Activated T-helper 1 cell treated with anti-CD3 and anti-CD28 coated beads, Interleukin-12 subunit alpha, Interleukin-12 subunit beta, Interleukin-2, Interleukin-4 antibody, amounts not matched to agents 30 ng/mL and 10 ng/mL and 1 ng/mL, durations not matched to agents 14 hours and 24 hours and 36 hours (primary cell): ENCODE data around the gene POTEH. TPM values are rescaled to one million over a fixed set of nuclear protein-coding genes. Genes with fewer than 3 reads are reported as not detected.
"Not testable (repeated sequence)": the region's sequence is repeated elsewhere in the genome, so short reads cannot be mapped to it uniquely, and the experiment has no call there.

Experiments used
- DNase-seq: peaks from one replicate; pipeline ENCODE4 v3.0.0; 2021; ENCODE audit warnings: low spot score
- H3K27ac Mint-ChIP-seq: one replicate; pipeline ENCODE4 v1.8.0; 2021; ENCODE audit warnings: mild to moderate bottlenecking, mixed read lengths
- H3K27me3 Mint-ChIP-seq: one replicate; pipeline ENCODE4 v1.8.0; 2022; ENCODE audit warnings: mild to moderate bottlenecking, moderate library complexity, mixed read lengths; ENCODE audit not compliant: insufficient read depth
- H3K36me3 Mint-ChIP-seq: one replicate; pipeline ENCODE4 v1.8.0; 2021; ENCODE audit warnings: low read depth, mixed read lengths
- H3K4me1 Mint-ChIP-seq: one replicate; pipeline ENCODE4 v1.8.0; 2021; ENCODE audit warnings: low read depth, mixed read lengths
- H3K4me3 Mint-ChIP-seq: one replicate; pipeline ENCODE4 v1.8.0; 2021; ENCODE audit warnings: mild to moderate bottlenecking, moderate library complexity, mixed read lengths
- H3K9me3 Mint-ChIP-seq: one replicate; pipeline ENCODE4 v1.8.0; 2021; ENCODE audit warnings: mixed read lengths
- intact Hi-C: fragments of 100-400 bp; cut with micrococcal nuclease; formaldehyde crosslinking; loops from one replicate; pipeline ENCODE4 v1.15.1; 2024
- total RNA-seq: library from RNA; stranded (reverse); gene quantifications from 2 replicates; pipeline ENCODE4 v1.2.3, GENCODE V29; 2022

The POTEH gene
- total RNA-seq, 1 donor from 2014 or later = not detected

DNA sequence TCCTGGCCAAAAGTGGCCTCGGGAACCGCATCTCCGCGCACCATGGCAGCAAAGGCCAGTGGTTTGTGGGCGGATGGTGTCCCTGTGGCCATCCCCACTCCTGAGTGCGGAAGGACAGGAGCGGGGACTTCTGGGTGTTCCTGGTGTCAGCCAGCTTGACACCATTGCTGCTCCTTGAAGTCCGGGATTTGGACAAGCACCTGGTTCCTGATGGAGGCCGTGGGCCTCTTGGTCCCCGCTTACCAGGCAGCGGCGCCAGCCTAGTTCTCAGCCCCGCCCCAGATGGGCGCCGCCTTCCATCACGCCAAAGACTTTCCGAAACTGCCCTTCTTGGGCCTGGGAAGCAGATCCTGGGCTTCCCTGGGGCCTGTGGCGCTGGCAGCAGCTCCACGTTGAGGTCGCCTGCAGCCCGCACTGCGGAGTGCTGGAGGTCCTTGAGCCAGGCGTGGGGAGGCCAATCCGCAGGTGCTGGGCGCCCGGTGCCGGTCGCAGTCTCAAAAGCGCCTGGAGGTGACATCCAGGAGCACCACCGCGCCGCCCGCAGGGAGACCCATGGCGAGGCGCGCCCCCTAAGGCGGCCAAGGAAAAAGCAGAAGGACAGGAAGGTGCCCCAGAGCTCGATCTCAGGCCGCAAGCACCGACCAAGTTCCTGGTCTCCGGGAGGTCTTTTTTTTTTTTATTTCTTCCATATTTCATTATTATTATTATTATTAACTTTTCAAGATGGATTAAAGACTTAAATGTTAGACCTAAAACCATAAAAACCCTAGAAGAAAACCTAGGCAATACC, 59.5 kb downstream of the POTEH start:
- H3K27me3 Mint-ChIP-seq, intact Hi-C loops, H3K4me1 Mint-ChIP-seq, H3K4me3 Mint-ChIP-seq, H3K27ac Mint-ChIP-seq, DNase-seq, H3K9me3 Mint-ChIP-seq, H3K36me3 Mint-ChIP-seq: not testable (repeated sequence)

DNA sequence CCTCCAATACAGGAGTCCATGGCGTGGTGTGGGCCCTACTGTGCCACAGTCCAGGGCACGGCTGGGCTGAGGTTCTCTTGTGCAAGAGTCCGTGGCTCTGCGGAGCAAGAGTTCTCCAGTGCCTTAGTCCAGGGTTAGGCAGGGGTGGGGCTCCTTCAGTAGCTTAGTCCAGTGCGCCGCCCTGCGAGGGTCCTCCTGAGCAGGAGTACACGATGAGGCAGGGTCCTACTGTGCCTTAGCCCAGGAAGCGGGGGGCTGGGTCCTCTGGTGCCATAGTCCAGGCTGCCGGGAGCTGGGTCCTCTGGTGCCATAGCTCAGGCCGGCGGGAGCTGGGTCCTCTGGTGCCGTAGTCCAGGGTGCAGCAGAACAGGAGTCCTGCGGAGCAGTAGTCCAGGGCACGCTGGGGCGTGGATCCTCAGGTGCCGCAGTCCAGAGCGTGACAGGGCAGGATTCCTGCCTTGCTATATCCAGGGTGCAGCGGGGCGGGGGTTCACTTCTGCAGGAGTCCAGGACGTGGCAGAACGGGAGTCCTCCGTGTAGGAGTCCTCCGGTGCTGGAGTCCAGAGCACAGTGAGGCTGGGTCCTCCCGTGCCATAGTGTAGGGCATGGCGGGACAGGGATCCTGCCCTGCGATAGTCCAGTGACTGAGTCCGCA, 69.7 kb downstream of the POTEH start:
- H3K27me3 Mint-ChIP-seq, H3K4me1 Mint-ChIP-seq, H3K4me3 Mint-ChIP-seq, H3K9me3 Mint-ChIP-seq, H3K27ac Mint-ChIP-seq, H3K36me3 Mint-ChIP-seq, intact Hi-C loops, DNase-seq: not testable (repeated sequence)

DNA sequence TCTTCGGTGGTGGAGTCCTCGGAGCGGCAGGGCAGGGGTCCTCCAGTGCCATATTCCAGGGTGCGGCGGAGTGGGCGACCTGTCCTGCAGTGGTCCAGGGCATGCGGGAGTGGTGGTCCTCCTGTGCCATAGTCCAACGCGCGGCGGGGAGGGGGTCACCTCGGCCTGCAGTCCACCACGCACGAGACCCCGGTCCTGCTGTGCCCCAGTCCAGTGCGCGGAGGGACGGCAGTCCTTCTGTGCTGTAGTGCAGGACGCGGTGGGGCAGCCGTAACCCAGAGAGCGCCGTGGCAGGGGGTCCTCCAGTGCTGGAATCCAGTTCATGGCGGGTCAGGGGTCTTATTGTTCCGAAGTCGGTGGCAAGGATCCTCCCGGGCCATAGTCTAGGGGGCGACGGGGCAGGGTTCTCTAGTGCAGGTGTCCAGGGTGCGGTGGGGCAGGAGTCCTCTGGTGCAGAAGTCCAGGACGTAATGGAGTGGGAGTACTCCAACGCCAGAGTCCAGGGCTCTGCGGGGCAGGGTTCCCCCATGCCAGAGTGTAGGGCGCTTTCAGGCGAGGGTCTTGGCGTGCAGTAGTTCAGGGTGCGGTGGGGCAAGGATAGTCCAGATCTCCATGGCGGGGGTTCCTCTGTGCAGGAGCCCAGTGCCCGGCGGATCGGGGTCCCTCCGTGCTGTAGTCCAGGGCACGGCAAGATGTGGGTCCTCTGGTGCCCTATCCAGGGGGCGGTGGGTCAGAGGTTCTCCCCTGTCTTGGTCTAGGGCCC, 70.7 kb downstream of the POTEH start:
- DNase-seq, H3K27ac Mint-ChIP-seq, intact Hi-C loops, H3K4me1 Mint-ChIP-seq, H3K36me3 Mint-ChIP-seq, H3K27me3 Mint-ChIP-seq, H3K9me3 Mint-ChIP-seq, H3K4me3 Mint-ChIP-seq: not testable (repeated sequence)

DNA sequence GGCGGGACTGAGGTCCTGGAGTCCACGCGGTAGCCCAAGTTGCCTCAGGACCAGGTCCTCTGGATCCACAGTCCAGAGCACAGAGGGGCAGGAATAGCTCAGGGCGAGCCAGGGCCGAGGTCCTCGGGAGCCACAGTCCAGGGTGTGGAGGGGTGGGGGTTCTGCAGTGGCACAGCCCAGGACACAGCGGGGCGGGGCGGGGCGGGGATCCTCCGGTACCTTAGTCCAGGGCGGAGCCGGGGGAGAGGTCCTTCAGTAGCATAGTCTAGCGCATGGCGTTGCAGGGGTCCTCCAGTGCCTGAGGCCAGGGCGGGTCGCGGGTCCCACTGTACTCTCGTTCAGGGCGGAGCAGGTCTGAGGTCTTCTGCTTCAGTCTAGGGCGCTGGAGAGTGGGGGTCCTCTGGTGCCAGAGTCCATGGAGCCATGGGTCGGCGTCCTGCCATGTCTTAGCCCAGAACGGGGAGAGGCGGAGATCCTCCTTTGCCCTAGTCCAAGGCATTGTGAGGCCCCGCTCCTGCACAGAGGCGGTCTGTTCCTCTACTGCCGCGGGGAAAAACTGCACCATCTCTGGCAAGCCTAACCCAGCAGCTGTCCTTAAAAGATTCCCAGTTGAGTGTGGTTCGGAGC, 71.4 kb downstream of the POTEH start:
- H3K27ac Mint-ChIP-seq, H3K4me1 Mint-ChIP-seq, H3K27me3 Mint-ChIP-seq, H3K9me3 Mint-ChIP-seq, H3K36me3 Mint-ChIP-seq, intact Hi-C loops, H3K4me3 Mint-ChIP-seq, DNase-seq: not testable (repeated sequence)

DNA sequence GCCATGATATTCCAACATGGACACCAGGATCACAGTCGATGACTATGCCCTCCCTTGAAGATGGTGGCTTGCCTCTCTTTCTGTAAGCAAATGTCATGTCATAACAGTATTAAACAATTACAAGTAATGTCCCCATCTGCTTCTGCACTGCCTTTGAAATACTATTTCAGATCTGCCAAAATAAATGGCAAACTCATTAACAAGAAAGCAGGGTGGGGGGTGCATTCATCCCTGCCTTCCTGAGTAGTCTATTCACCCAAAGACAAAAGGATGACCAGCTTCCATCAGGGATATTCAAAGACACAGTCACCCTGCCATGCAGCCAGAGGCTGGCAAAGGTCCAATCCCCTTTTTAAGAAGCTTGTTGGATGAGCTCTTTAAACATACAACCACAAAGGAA, 73.7 kb downstream of the POTEH start:
- H3K36me3 Mint-ChIP-seq, H3K9me3 Mint-ChIP-seq, intact Hi-C loops, H3K27me3 Mint-ChIP-seq, H3K27ac Mint-ChIP-seq, H3K4me3 Mint-ChIP-seq, H3K4me1 Mint-ChIP-seq, DNase-seq: not testable (repeated sequence)

Other genes with a start within 250 kb of the POTEH start
- not detected in 2 replicates for gene OR11H1, start 161.8 kb upstream of the POTEH start, total RNA-seq